Glutamatergic neuron (in vitro differentiated cells): ENCODE results near the gene EFHC2. TPM values are rescaled to one million over a fixed set of nuclear protein-coding genes. Genes with fewer than 3 reads are reported as not detected.
"Not testable (repeated sequence)": the region's sequence is repeated elsewhere in the genome, so short reads cannot be mapped to it uniquely, and the experiment has no call there.

Experiments
- DNase-seq: peaks from one replicate; pipeline ENCODE4 v3.0.0; 2022
- H3K27ac Mint-ChIP-seq: one replicate; pipeline ENCODE4 v1.8.0; 2020; ENCODE audit warnings: mild to moderate bottlenecking, mixed read lengths, inconsistent platforms; ENCODE audit not compliant: unreplicated experiment
- H3K27me3 Mint-ChIP-seq: one replicate; pipeline ENCODE4 v1.8.0; 2020; ENCODE audit warnings: mild to moderate bottlenecking, moderate library complexity, mixed read lengths, inconsistent platforms; ENCODE audit not compliant: unreplicated experiment
- H3K36me3 Mint-ChIP-seq: one replicate; pipeline ENCODE4 v1.8.0; 2020; ENCODE audit warnings: mild to moderate bottlenecking, mixed read lengths, inconsistent platforms; ENCODE audit not compliant: unreplicated experiment
- H3K4me1 Mint-ChIP-seq: one replicate; pipeline ENCODE4 v1.8.0; 2020; ENCODE audit warnings: mild to moderate bottlenecking, low read depth, mixed read lengths, inconsistent platforms; ENCODE audit not compliant: unreplicated experiment
- H3K4me3 Mint-ChIP-seq: one replicate; pipeline ENCODE4 v1.8.0; 2020; ENCODE audit warnings: mild to moderate bottlenecking, mixed read lengths, inconsistent platforms; ENCODE audit not compliant: unreplicated experiment
- H3K9me3 Mint-ChIP-seq: one replicate; pipeline ENCODE4 v1.8.0; 2020; ENCODE audit warnings: mild to moderate bottlenecking, moderate library complexity, mixed read lengths, inconsistent platforms; ENCODE audit not compliant: unreplicated experiment
- CTCF ChIP-seq: fragments of 200-600 bp; sonication (generic); IDR thresholded peaks from one replicate; pipeline ENCODE4 v1.5.0; 2021; ENCODE audit not compliant: partially characterized antibody, unreplicated experiment
- total RNA-seq: library from RNA; stranded (reverse); fragmentation: NEBNext Ultra II Directional; extraction: Animal tissue kit (Norgen Biotek cat#: 25700); gene quantifications from one replicate; pipeline ENCODE4 v1.2.1, GENCODE V29; 2021; ENCODE audit not compliant: unreplicated experiment

The EFHC2 gene
- total RNA-seq, 1 donor from 2014 or later: not detected

- Mint-ChIP-seq H3K27ac (no peak overlapping the region), H3K4me1 (no peaks in the 10 kb centered on the region), H3K4me3 (no peak overlapping the region), H3K36me3 (no peaks in the 10 kb centered on the region), H3K9me3 (no peaks in the 10 kb centered on the region), H3K27me3 (no peaks in the 10 kb centered on the region)
- no peak for DNase-seq
- TF ChIP-seq CTCF: no peak
Observed at GRCh38 chrX:44265559-44265958, 77.9 kb downstream of the EFHC2 start.

- Mint-ChIP-seq H3K4me1 (no peaks in the 10 kb centered on the region), H3K27ac (no peak overlapping the region), H3K36me3 (no peaks in the 10 kb centered on the region), H3K27me3 (no peaks in the 10 kb centered on the region), H3K4me3 (no peak overlapping the region), H3K9me3 (peaks cover 2% of the 10 kb centered on the region)
- no peak for DNase-seq
- TF ChIP-seq CTCF: no peak
Observed at GRCh38 chrX:44264936-44265335, 78.5 kb downstream of the EFHC2 start.

- Mint-ChIP-seq H3K27ac (no peak overlapping the region), H3K9me3 (peaks cover 3% of the 10 kb centered on the region)
Observed at GRCh38 chrX:44261286-44261685, 82.2 kb downstream of the EFHC2 start.

GRCh38 chrX:44260609-44261008 is 82.9 kb downstream of the EFHC2 start:
- no peaks in the 10 kb centered on the region for H3K27me3 Mint-ChIP-seq
- H3K4me1 Mint-ChIP-seq: no peaks in the 10 kb centered on the region
- DNase-seq: no peak
- no peak for TF ChIP-seq CTCF
- H3K36me3 Mint-ChIP-seq: no peaks in the 10 kb centered on the region
- H3K4me3 Mint-ChIP-seq: no peak overlapping the region
- H3K9me3 Mint-ChIP-seq: peaks cover 3% of the 10 kb centered on the region
- H3K27ac Mint-ChIP-seq: no peak overlapping the region

More at GRCh38 chrX:44261286-44261685, 82.2 kb downstream of the EFHC2 start:
- TF ChIP-seq CTCF: no peak
- H3K27me3 Mint-ChIP-seq: no peaks in the 10 kb centered on the region
- no peak overlapping the region for H3K4me3 Mint-ChIP-seq
- no peaks in the 10 kb centered on the region for H3K4me1 Mint-ChIP-seq
- no peaks in the 10 kb centered on the region for H3K36me3 Mint-ChIP-seq
- DNase-seq: no peak

- H3K4me1 Mint-ChIP-seq, DNase-seq, H3K9me3 Mint-ChIP-seq, H3K36me3 Mint-ChIP-seq, H3K27me3 Mint-ChIP-seq, H3K4me3 Mint-ChIP-seq, H3K27ac Mint-ChIP-seq: not testable (repeated sequence)
Observed at GRCh38 chrX:44255742-44256141, 87.7 kb downstream of the EFHC2 start.

GRCh38 chrX:44253575-44253942 is 89.9 kb downstream of the EFHC2 start:
- H3K27me3 Mint-ChIP-seq: no peaks in the 10 kb centered on the region
- DNase-seq: no peak
- peaks cover 4% of the 10 kb centered on the region for H3K36me3 Mint-ChIP-seq
- H3K4me1 Mint-ChIP-seq: no peaks in the 10 kb centered on the region
- no peak for TF ChIP-seq CTCF
- H3K9me3 Mint-ChIP-seq: peaks cover 1% of the 10 kb centered on the region
- H3K4me3 Mint-ChIP-seq: no peak overlapping the region
- H3K27ac Mint-ChIP-seq: no peak overlapping the region

- not testable (repeated sequence) for H3K4me3 Mint-ChIP-seq, H3K27me3 Mint-ChIP-seq, H3K27ac Mint-ChIP-seq, H3K9me3 Mint-ChIP-seq, DNase-seq, H3K4me1 Mint-ChIP-seq, H3K36me3 Mint-ChIP-seq
Observed at GRCh38 chrX:44252688-44253574, 90.5 kb downstream of the EFHC2 start.
